HepG2 (cell line): Measurements from ENCODE around the gene TMEM183A. TPM values are rescaled to one million over a fixed set of nuclear protein-coding genes. Genes with fewer than 3 reads are reported as not detected.

ENCODE experiments used
- DR1 ChIP-seq: sonication (generic); formaldehyde crosslinking; IDR thresholded peaks from 2 replicates; pipeline ENCODE4 v1.8.0; 2021; ENCODE audit warnings: mild to moderate bottlenecking, missing genetic modification reagents, inconsistent platforms
- EED ChIP-seq: sonication (generic); formaldehyde crosslinking; IDR thresholded peaks from 2 replicates; pipeline ENCODE4 v1.5.0; 2020; ENCODE audit warnings: mild to moderate bottlenecking, missing genetic modification reagents
- HDAC1 ChIP-seq: sonication (generic); formaldehyde crosslinking; IDR thresholded peaks from 2 replicates; pipeline ENCODE4 v1.5.1; 2020; ENCODE audit warnings: mild to moderate bottlenecking, missing genetic modification reagents
- IRF2 ChIP-seq: IDR thresholded peaks from 2 replicates; pipeline ENCODE4 v1.6.1; 2018; ENCODE audit warnings: missing genetic modification reagents, missing compliant biosample characterization
- KLF11 ChIP-seq: IDR thresholded peaks from 2 replicates; pipeline ENCODE4 v1.6.1; 2016; ENCODE audit warnings: missing compliant biosample characterization
- LCORL ChIP-seq, 2 experiments: fragments of 450-650 bp in 1 of 2; sonication (generic) in 1 of 2; formaldehyde crosslinking in 1 of 2; IDR thresholded peaks; 2 replicates each; pipeline versions ENCODE4 v1.5.0 to v1.6.1; 2017 to 2020; ENCODE audit warnings: antibody characterized with exemption in 1 of 2, missing genetic modification reagents in 1 of 2
- MED8 ChIP-seq: sonication (generic); formaldehyde crosslinking; IDR thresholded peaks from 2 replicates; pipeline ENCODE4 v1.8.1; 2023; ENCODE audit warnings: mild to moderate bottlenecking, missing genetic modification reagents; ENCODE audit not compliant: insufficient replicate concordance
- MIER3 ChIP-seq: IDR thresholded peaks from 2 replicates; pipeline ENCODE4 v1.6.1; 2016; ENCODE audit warnings: missing compliant biosample characterization, borderline replicate concordance
- NFATC3 ChIP-seq: sonication (generic); formaldehyde crosslinking; IDR thresholded peaks from 2 replicates; pipeline ENCODE4 v1.5.1; 2020; ENCODE audit warnings: mild to moderate bottlenecking, missing genetic modification reagents
- NFE2L1 ChIP-seq: sonication (generic); formaldehyde crosslinking; IDR thresholded peaks from 2 replicates; pipeline ENCODE4 v1.4.0; 2020; ENCODE audit warnings: missing genetic modification reagents, mild to moderate bottlenecking, borderline replicate concordance
- POLR2A ChIP-seq, 2 experiments: IDR thresholded peaks; 2 replicates each; pipeline ENCODE4 v1.6.1; 2011; ENCODE audit warnings: low read depth in 2 of 2, low read length in 2 of 2, mild to moderate bottlenecking in 1 of 2, moderate library complexity in 1 of 2; ENCODE audit not compliant: insufficient read depth in 1 of 2
- SRF ChIP-seq: IDR thresholded peaks from 2 replicates; pipeline ENCODE4 v1.6.1; 2011; ENCODE audit warnings: mild to moderate bottlenecking, low read depth, low read length, moderate library complexity
- STAG1 ChIP-seq: sonication (generic); formaldehyde crosslinking; IDR thresholded peaks from 2 replicates; pipeline ENCODE4 v1.4.0; 2020; ENCODE audit warnings: missing genetic modification reagents
- ZBTB3 ChIP-seq: sonication (generic); formaldehyde crosslinking; IDR thresholded peaks from 2 replicates; pipeline ENCODE4 v1.4.0; 2020; ENCODE audit warnings: low read depth, mild to moderate bottlenecking, moderate library complexity, missing genetic modification reagents, borderline replicate concordance
- ZFX ChIP-seq: sonication (generic); formaldehyde crosslinking; IDR thresholded peaks from 2 replicates; pipeline ENCODE4 v1.4.0; 2020; ENCODE audit warnings: mild to moderate bottlenecking, low read depth, missing genetic modification reagents, moderate library complexity
- ZNF10 ChIP-seq: sonication (generic); formaldehyde crosslinking; IDR thresholded peaks from 2 replicates; pipeline ENCODE4 v1.4.0; 2020; ENCODE audit warnings: mild to moderate bottlenecking, low read depth, missing genetic modification reagents, borderline replicate concordance
- ZNF496 ChIP-seq: sonication (generic); formaldehyde crosslinking; IDR thresholded peaks from 2 replicates; pipeline ENCODE4 v1.8.1; 2023; ENCODE audit warnings: mild to moderate bottlenecking, moderate library complexity, missing genetic modification reagents; ENCODE audit not compliant: insufficient replicate concordance
- ZNF543 ChIP-seq: sonication (generic); formaldehyde crosslinking; IDR thresholded peaks from 2 replicates; pipeline ENCODE4 v1.4.0; 2020; ENCODE audit warnings: mild to moderate bottlenecking, missing genetic modification reagents
- ZNF550 ChIP-seq: sonication (generic); formaldehyde crosslinking; IDR thresholded peaks from 2 replicates; pipeline ENCODE4 v1.4.0; 2020; ENCODE audit warnings: mild to moderate bottlenecking, missing genetic modification reagents, borderline replicate concordance
- ZNF720 ChIP-seq: sonication (generic); formaldehyde crosslinking; IDR thresholded peaks from 2 replicates; pipeline ENCODE4 v1.4.0; 2020; ENCODE audit warnings: missing genetic modification reagents
- polyA plus RNA-seq, 8 experiments: library from polyadenylated mRNA; depleted of rRNA in 3 of 8; stranded (reverse) in 7 of 8; unstranded in 1 of 8; fragments of >200 nt; fragmentation: Illumina TruSeq in 4 of 8; extraction: Trizol in 4 of 8; gene quantifications; 2 replicates each; pipeline versions ENCODE4 v1.2.1 to v1.2.3, GENCODE V29; 2011 to 2016; ENCODE audit warnings: low read depth in 4 of 8, missing spikeins in 1 of 8, mixed read lengths in 1 of 8; ENCODE audit not compliant: insufficient read depth in 1 of 8
- total RNA-seq, 5 experiments: library from RNA; depleted of rRNA; stranded (reverse); fragments of >200 nt; fragmentation: Illumina TruSeq; extraction: Trizol; gene quantifications; 2 replicates each; pipeline ENCODE4 v1.2.3, GENCODE V29; 2016; ENCODE audit warnings: low read depth in 1 of 5
- TF ChIP-seq, protein P1 (sequence below): sonication (generic); formaldehyde crosslinking; IDR thresholded peaks from 2 replicates; pipeline ENCODE4 v1.8.0; 2022; ENCODE audit warnings: missing genetic modification reagents, mild to moderate bottlenecking, moderate library complexity, borderline replicate concordance
- TF ChIP-seq, protein P2 (sequence below): sonication (generic); formaldehyde crosslinking; IDR thresholded peaks from 2 replicates; pipeline ENCODE4 v1.5.0; 2020; ENCODE audit warnings: mild to moderate bottlenecking, missing genetic modification reagents, borderline replicate concordance
- TF ChIP-seq, protein P3 (sequence below): sonication (generic); formaldehyde crosslinking; IDR thresholded peaks from 2 replicates; pipeline ENCODE4 v1.4.0; 2020; ENCODE audit warnings: mild to moderate bottlenecking, missing genetic modification reagents

The TMEM183A gene
- total and polyA plus RNA-seq, 2 of the 13 experiments (the other 11 are each of a cell fraction or from before 2014, with no cell fraction given) = 59.7 to 82.0 TPM

DNA sequence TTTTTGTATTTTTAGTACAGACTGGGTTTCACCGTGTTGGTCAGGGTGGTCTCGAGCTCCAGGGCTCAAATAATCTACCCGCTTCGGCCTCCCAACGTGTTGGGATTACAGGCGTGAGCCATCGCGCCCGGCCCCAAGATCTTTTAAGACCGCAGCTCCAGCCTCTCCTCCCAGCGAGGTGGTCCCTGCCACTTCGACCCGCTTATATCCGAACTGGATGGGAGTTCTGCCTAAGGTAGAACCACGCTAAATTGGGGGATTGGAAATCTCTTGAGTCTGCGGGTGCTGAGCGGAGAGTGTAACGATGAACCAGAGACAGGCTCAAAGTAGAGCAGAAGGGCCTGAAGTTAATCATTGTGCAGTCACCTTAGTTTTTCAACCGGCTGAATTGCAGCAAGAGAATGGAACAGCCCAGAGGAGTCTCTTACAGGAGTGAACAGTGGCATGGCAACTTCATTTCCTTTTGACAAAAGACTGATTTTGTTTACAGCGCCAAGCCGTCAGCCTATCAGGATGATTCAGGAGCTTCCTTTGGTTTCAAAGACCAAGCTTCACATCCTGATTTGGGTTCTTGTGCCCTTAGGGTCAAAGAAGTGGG is 39.4 kb upstream of the TMEM183A start (continued):
- TF ChIP-seq ZBTB3 (0 out of 2 replicates have a peak, but pooled peaks have one; percentile 34), HDAC1 (CRISPR knock-in tag) (no peak), MED8 (CRISPR knock-in tag) (no peak), STAG1 (CRISPR knock-in tag) (no peak), EED (no peak), ZNF496 (CRISPR knock-in tag) (no peak), IRF2 (CRISPR knock-in tag) (no peak), NFATC3 (no peak), SRF (no peak), ZNF720 (CRISPR knock-in tag) (no peak), ZFX (CRISPR knock-in tag) (peak; percentile 47), ZNF543 (CRISPR knock-in tag) (0 out of 2 replicates have a peak, but pooled peaks have one; percentile 66), ZNF10 (CRISPR knock-in tag) (no peak), MIER3 (CRISPR knock-in tag) (no peak), NFE2L1 (CRISPR knock-in tag) (no peak), DR1 (CRISPR knock-in tag) (0 out of 2 replicates have a peak, but pooled peaks have one; percentile 38), POLR2A (IDR thresholded peaks at IDR 0.05; ENCODE audit: insufficient read depth in 1 of 2, low read depth in 2 of 2, low read length in 2 of 2) (no peak), KLF11 (no peak), LCORL (IDR thresholded peaks at IDR 0.05) (no peak), LCORL (CRISPR knock-in tag; IDR thresholded peaks at IDR 0.05) (0 out of 2 replicates have a peak, but pooled peaks have one; percentile 6), ZNF550 (no peak)
- TF ChIP-seq, protein P1, sequence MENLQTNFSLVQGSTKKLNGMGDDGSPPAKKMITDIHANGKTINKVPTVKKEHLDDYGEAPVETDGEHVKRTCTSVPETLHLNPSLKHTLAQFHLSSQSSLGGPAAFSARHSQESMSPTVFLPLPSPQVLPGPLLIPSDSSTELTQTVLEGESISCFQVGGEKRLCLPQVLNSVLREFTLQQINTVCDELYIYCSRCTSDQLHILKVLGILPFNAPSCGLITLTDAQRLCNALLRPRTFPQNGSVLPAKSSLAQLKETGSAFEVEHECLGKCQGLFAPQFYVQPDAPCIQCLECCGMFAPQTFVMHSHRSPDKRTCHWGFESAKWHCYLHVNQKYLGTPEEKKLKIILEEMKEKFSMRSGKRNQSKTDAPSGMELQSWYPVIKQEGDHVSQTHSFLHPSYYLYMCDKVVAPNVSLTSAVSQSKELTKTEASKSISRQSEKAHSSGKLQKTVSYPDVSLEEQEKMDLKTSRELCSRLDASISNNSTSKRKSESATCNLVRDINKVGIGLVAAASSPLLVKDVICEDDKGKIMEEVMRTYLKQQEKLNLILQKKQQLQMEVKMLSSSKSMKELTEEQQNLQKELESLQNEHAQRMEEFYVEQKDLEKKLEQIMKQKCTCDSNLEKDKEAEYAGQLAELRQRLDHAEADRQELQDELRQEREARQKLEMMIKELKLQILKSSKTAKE (CRISPR knock-in tag) = no peak
- TF ChIP-seq, protein P2, sequence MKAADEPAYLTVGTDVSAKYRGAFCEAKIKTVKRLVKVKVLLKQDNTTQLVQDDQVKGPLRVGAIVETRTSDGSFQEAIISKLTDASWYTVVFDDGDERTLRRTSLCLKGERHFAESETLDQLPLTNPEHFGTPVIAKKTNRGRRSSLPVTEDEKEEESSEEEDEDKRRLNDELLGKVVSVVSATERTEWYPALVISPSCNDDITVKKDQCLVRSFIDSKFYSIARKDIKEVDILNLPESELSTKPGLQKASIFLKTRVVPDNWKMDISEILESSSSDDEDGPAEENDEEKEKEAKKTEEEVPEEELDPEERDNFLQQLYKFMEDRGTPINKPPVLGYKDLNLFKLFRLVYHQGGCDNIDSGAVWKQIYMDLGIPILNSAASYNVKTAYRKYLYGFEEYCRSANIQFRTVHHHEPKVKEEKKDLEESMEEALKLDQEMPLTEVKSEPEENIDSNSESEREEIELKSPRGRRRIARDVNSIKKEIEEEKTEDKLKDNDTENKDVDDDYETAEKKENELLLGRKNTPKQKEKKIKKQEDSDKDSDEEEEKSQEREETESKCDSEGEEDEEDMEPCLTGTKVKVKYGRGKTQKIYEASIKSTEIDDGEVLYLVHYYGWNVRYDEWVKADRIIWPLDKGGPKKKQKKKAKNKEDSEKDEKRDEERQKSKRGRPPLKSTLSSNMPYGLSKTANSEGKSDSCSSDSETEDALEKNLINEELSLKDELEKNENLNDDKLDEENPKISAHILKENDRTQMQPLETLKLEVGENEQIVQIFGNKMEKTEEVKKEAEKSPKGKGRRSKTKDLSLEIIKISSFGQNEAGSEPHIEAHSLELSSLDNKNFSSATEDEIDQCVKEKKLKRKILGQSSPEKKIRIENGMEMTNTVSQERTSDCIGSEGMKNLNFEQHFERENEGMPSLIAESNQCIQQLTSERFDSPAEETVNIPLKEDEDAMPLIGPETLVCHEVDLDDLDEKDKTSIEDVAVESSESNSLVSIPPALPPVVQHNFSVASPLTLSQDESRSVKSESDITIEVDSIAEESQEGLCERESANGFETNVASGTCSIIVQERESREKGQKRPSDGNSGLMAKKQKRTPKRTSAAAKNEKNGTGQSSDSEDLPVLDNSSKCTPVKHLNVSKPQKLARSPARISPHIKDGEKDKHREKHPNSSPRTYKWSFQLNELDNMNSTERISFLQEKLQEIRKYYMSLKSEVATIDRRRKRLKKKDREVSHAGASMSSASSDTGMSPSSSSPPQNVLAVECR (CRISPR knock-in tag) = 0 out of 2 replicates have a peak, but pooled peaks have one; percentile 5
- TF ChIP-seq, protein P3, sequence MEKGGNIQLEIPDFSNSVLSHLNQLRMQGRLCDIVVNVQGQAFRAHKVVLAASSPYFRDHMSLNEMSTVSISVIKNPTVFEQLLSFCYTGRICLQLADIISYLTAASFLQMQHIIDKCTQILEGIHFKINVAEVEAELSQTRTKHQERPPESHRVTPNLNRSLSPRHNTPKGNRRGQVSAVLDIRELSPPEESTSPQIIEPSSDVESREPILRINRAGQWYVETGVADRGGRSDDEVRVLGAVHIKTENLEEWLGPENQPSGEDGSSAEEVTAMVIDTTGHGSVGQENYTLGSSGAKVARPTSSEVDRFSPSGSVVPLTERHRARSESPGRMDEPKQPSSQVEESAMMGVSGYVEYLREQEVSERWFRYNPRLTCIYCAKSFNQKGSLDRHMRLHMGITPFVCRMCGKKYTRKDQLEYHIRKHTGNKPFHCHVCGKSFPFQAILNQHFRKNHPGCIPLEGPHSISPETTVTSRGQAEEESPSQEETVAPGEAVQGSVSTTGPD = no peak
